Retinal pigment epithelial cell (primary cell): Measurements from ENCODE around the gene NOTUM.

ENCODE experiments used
- DNase-seq: peaks from one replicate; pipeline ENCODE4 v3.0.0-alpha.2; 2010; ENCODE audit warnings: low read depth
- H3K4me3 ChIP-seq: 2 replicates; pipeline ENCODE4 v1.5.1; 2011; ENCODE audit warnings: mild to moderate bottlenecking, low read length, control low read depth, moderate library complexity
- TF ChIP-seq, protein P1 (sequence below): conservative IDR thresholded peaks from 2 replicates; pipeline ENCODE4 v1.5.1; 2011; ENCODE audit warnings: low read depth, low read length, control low read depth, inconsistent platforms

The NOTUM gene

GRCh38 chr17:81995463-81996231 lies 34.7 kb upstream of the NOTUM start:
- no peak for DNase-seq
- H3K4me3 ChIP-seq: no peak overlapping the region
- TF ChIP-seq, protein P1, sequence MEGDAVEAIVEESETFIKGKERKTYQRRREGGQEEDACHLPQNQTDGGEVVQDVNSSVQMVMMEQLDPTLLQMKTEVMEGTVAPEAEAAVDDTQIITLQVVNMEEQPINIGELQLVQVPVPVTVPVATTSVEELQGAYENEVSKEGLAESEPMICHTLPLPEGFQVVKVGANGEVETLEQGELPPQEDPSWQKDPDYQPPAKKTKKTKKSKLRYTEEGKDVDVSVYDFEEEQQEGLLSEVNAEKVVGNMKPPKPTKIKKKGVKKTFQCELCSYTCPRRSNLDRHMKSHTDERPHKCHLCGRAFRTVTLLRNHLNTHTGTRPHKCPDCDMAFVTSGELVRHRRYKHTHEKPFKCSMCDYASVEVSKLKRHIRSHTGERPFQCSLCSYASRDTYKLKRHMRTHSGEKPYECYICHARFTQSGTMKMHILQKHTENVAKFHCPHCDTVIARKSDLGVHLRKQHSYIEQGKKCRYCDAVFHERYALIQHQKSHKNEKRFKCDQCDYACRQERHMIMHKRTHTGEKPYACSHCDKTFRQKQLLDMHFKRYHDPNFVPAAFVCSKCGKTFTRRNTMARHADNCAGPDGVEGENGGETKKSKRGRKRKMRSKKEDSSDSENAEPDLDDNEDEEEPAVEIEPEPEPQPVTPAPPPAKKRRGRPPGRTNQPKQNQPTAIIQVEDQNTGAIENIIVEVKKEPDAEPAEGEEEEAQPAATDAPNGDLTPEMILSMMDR: no peak

GRCh38 chr17:81994593-81995462 lies 33.8 kb upstream of the NOTUM start:
- no peak for DNase-seq
- TF ChIP-seq, protein P1: no peak
- H3K4me3 ChIP-seq: no peak overlapping the region

GRCh38 chr17:81993729-81994592 lies 33.0 kb upstream of the NOTUM start:
- DNase-seq: no peak
- H3K4me3 ChIP-seq: no peak overlapping the region
- TF ChIP-seq, protein P1: no peak

- DNase-seq: no peak
- TF ChIP-seq, protein P1: no peak
- H3K4me3 ChIP-seq: no peak overlapping the region
These were observed 31.5 kb upstream of the NOTUM start for GRCh38 chr17:81992306-81993102.

- DNase-seq: peak; percentile 87
- no peak overlapping the region for H3K4me3 ChIP-seq
- TF ChIP-seq, protein P1: no peak
These were observed 30.8 kb upstream of the NOTUM start for GRCh38 chr17:81991684-81992305.
